NCI-H2029 treated with DMSO at 0.1 percent for 48 hours (cell line): Measurements from ENCODE around the gene PDK3.
A peak's percentile ranks its signal among the peaks of the same experiment; 100 is the strongest.

ENCODE experiments used
- DNase-seq: peaks from one replicate; lab custom pipeline; 2025; lab: John Stamatoyannopoulos, UW

PDK3 gene

DNA sequence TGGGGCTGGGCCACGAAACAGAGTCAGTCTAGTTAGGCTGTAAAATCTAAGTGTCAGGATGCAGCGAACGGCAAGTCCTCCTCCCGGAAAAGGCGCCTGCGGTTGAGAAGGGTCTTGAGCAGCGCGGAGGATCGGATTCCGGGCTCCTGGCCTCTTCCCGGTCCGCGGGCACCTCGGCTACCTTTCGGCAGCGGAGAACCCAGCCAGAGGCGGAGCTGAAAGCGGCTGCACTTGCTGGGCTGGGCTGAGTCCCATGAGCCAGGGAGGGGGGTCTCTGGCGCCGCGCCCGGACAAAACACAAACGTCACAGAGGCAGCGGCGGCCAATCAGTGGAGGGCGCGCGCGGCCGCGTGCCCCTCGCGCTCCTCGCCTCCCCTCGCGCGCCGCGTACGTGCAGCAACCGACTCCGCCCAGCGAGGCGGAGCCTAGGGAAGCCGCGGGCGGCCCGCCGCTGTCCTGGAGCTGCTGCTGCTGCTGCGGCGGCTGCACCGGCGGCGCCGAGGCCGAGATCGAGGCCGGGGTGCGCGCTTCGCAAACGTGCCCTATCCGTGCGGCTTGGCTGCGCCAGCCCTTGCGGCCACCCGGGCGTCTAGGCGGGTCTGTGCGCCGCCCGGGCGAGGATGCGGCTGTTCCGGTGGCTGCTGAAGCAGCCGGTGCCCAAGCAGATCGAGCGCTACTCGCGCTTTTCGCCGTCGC, at the start of gene PDK3:
TSS of gene PDK3 (plus strand) at position 451 of the 696 bp plus-strand sequence. CDS start at position 621, 170 bp downstream.
- peak; percentile 40 for DNase-seq

DNA sequence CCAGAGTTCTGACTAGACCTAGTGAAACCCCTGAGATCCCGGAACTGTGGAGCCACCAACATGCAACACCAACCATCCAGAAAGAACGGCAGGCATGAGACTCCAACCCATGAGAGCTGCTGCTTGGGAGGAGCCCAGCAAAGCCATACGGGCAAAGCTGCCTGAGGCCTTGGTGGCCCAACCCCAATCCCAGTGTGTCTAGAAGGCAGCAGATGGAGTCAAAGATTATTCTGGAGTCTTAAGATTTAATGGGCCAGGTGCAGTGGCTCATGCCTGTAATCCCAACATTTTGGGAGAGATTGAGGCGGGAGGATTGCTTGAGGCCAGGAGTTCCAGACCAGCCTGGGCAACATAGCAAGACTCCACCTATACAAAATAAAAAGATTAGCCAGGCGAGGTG, 49.2 kb upstream of the PDK3 start:
- no peak for DNase-seq

DNA sequence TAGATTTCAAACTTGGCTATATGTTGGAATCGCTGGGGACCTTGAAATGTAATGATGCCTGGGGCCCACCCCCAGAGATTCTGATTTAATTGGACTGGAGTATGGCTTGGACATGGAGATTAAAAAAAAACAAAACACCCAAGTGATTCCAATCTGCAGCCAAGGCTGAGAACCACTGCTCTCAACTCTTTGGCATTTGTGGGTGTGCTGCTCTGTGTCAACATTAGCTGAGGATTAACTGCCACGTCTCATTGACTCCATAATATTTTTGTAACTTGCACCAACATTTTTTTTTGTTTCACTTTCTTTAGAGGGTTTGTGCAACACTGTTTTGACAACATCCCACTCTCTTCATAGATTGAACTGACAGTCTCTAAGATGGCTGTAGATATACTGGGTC, 41.1 kb upstream of the PDK3 start:
- no peak for DNase-seq

DNA sequence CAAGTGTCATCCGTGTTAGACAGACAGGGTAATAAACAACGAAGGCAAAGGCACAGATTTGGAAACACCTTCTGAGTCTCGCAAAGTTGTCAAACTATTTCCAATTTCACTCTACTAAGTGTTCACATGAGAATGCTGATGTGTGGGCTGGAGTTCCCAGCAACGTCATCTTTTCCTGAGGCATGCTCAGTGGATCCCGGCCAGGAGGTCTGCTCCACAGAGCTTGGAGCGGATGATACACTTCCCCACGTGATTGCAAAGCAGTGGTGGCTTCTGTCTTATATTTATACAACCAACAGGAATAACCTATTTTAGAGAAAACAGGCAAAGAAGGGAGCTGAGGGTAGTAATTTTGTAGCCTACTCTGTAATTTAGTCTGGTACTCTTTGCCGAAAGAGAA, 40.1 kb upstream of the PDK3 start:
- no peak for DNase-seq

DNA sequence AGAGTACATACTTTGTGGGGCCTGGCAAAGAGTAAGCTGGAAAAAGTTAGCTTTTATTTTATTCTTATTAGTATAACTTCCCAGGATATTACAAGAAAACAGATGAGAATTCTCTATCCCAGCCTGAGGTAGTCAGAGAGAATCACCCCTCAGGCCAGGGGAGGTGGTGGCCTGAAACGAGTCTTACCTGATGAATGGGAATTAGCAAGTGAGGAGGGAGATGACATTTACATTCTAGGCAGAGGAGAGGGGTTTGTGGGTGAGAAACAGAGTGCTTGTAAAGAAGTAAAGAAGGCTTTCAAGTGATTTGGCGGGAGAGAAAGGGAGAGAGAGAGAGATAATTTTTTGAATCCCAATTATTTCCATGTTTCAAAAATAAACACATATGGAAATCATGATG, 39.3 kb upstream of the PDK3 start:
- DNase-seq, result no peak

DNA sequence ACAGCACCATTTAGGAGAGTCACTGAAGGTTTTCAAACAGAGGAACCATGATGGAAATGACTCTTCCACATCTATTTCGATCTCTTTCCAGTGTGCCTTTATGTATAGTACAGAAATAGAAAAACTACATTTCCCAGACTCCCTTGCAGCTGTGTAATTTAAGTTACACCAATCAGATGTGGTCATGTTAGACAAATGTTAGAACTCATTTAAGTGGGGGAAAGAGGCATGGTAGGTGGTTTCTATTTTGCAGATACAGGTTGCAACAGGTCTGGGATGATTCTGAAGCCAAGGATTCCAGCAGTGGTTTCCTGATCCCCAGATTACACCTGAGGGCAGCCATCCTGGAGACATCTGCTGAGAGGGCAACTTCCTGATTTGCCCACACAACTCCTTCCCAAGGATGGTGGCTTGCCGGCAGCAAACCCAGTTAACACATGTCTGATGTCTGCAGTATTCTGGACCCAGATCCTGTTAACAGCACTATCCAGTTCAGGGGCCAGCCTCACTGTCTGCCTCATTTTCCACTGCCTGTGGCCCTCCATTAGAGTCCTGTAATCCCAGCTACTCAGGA, 38.7 kb upstream of the PDK3 start:
- no peak for DNase-seq

DNA sequence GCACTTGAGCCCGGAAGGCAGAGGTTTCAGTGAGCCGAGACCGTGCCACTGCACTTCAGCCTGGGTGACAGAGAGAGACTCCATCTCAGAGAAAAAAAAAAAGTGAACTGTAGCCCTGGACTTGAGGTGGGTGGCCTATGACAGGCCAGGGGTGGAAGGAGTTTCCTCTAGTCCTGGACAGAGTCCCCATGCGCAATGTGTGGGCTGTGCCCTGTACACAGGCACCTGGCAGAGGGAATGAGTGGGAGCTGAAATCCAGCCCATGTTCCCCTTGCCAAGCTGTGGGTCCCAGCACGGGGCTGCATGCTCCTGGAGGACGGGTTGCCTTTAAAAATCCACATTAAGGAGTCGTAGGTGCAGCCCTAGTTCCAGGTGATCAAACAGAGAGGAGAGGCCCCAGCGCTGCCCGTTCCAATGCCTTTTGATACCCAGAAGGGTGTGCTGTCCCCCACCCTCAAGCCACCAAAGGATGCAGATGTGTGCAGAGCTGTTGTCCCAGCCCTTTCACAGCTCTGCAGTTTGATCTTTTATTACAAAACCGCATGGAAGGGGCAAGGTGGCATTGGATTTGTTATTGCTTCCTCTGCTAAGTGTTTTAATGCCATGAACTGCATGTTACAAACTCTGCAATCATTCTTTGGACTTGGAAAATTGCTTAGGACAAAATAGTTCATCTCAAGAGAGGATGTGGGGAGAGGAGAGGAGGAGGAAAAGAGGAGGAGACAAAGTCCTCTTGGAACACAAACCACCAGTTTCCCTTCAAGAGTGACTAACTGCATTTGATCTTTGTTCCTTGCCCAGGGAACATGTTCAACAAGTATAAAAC, 38.0 kb upstream of the PDK3 start:
- DNase-seq, result no peak

DNA sequence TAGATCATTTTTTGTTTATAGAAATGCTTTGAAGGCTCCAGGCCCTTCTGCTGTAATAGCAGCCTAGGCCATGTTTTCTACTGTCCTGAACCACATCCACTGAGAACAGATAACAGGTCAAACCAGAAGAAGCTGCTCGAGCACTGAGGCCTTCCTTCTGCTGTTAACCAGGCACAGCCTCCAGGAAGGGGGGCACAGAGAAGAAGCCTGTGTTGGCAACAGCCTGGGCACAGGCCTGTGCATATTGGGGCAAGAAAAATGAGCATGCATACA, 37.4 kb upstream of the PDK3 start:
- no peak for DNase-seq

DNA sequence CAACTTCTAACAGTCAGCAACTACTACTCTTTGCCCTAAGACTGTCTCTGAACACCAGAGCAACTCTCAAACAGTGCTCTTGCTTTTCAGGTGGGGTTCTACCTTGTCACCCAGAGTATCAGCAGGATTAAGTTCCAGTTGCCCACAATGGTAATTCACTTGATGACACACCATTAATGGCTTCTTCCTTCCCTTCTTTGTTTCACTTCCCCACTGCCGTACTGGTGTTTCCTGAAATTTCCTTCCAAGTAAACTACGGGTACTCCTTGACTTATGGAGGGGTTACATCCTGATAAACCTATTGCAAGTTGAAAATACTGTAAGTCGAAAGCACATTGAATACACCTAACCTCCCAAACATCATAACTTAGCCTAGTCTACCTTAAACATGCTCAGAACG, 36.6 kb upstream of the PDK3 start:
- DNase-seq, result no peak

DNA sequence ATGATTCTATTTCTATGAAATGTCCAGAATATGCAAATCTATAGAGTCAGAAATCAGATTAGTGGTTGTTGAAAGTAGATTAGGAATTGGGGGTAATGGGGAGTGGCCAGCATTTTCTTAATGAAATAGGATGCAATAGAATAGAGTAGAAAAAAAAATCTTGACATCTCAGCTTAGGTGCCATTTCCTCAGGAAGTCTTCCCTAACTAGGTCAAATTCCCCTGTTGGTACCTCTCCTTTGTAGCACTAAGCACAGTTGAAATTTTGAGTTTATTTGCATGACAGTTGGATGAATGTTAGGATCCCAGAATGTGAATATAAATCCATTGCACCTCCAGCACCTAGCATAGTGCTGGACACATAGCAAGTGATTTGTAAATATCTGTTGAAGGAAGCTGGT, 30.0 kb upstream of the PDK3 start:
- DNase-seq, result no peak

DNA sequence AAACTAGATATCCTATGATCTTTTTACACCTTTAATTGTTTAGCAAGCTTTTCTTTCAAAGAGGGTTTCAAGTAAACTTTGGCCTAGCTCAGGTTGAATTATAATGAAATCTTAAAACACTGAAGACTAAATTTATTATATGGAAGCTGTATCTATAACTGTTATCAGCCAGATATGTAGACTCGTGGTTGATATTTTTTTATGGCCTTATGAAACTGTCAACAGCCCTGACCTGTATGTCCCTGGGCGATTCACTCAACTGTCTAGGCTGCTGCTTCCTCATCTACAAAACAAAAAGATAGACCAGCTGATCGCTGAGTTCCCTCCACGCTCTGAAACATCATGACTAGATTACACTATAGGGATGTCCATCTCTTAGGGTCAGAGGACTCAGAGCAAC, 21.2 kb upstream of the PDK3 start:
- DNase-seq, result no peak

DNA sequence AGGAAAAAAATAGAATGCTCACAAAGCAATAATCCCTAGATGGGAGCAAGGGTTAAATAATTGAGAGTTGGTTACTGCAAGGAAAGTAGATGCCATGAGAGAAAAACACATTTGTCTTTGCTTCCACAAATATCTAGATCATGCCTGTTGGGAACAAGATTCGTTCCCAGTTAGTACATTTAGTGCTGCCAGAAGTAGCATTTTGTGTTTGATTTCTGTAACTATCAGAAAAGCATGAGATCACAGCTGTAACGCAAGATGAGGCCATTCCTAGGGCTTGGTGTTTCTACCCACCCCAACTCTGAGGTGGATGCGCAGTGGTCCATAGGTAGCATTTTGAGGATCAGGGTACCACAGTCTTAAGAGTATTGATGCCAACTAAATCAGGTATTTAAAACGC, 20.4 kb upstream of the PDK3 start:
- no peak for DNase-seq

DNA sequence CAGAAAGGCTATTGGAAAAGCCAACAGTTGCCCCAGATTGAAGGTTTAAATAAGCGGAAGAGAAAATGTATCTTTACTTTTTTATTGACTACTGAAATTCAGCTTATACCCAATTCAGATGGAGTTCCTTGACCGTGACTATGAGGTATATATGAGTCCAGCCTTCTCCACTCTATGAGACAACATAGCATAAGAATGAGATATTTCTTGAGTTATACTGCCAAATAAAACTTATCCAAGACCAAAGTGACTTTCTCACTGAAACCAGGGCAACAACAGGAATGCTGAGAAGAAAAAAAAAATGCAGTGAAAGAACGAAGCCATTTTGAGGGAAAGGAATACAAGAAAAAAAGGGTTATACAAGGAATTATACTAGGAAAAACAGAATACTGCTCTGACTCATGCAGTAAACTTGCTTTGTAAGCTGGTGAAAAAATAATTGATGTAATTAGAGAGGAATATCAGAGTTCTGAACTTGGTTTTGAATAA, 16.3 kb upstream of the PDK3 start:
- no peak for DNase-seq

DNA sequence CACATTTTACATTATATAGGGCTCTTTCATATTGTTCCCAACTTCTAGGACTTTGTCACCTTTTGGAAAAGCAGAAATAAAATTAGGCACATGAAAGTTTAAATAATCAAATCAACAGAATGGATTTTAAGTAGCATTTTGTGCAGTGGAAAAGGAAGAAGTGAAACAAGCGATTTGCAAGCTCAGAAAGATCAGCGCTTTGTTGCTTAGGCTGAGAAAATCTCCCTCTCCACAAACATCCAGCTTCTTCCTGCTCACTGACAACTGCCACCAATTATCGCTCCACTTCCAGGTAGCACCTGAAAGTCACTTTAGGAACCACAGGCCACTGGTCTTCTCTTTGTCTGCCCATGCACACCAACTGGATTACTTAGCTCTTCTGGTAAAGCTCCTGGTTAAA, 2.0 kb upstream of the PDK3 start:
- no peak for DNase-seq

DNA sequence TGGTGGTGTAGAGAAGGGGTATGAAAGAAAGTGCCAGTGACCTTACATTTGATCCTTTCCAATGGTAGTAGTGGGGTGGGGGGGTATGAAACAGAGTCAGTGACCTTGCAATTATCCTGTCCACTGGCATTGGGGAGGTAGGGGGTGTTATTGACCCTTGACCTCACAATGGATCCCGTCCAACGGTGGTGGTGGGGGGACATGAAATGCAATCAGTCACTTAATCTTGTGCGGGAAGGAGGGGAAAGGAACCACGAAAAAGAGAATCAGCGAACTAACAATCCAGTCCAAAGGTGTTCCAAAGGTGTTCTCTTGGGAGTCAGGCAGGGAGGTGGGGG, 619 bp upstream of the PDK3 start:
- DNase-seq, result no peak

DNA sequence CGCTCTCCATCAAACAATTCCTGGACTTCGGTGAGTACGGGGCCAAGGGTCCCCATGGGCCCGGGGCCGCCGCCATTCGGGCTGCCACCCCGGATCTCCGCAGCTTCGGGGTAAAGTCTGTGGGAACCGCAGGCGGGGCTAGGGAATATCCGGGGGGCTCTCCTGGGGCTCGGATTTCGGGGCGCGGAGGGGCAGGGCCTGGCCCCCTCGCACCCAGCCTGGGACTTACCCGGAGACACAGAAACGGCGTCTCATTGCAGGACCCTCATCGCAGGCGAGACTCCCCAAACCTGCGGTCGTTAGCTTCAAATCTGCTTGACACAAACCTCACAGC, 413 bp downstream of the PDK3 start:
- no peak for DNase-seq

DNA sequence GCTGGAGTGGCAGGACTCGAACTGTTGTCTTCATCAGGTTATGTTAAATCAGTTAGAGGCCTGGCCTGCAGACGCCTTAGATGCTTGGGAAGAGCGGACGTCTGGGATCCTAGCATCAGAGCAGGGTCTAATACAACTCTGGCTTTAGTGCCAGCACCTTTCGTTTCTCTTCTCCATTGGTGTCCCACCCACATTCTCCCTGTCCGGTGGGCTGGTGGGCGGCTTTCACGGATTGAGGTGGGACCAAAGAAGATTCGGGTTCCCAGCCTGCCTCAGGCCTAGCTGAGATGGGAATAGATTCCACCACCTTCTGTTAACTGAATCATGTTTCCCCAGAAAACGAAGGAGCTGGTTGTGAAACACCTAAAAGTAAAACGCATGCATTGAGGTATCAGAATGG, 939 bp downstream of the PDK3 start:
- DNase-seq, result no peak

DNA sequence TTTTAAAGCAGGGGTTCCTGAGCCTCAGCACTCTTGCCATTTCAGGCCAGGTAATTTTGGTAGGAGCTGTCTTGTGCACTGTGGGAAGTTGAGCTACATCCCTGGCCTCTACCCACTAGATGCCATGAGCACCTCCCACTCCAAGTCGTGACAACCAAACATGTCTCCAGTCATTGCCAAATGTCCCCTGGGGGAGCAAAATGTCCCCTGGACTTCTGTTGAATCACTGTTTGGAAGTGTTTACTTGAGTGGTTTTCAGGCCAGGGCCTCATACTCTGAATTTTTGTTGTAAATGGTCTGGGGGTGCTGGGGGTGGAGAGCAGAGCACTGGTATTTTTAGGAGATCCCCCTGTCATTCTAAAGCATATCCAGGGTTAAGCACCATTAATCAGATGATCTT, 3.2 kb downstream of the PDK3 start:
- no peak for DNase-seq

DNA sequence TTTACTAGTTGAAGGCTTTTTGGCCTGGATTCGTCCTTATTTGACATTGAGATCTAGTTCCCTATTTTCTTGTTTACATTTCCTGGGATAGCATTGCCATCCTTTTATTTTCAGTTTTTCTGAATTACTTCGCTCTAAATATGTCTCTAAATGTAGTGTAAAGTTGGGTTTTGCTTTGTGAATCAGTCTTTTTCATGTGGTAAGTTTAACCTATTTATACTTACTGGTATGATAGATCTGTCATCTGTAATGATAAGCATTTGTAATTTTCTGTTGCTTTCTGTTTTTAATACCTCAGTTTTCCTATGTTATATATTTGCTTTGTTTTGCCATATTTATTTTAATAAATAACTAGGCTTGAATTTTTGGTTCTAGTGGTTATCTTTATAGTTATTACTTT, 6.7 kb downstream of the PDK3 start:
- DNase-seq, result no peak

DNA sequence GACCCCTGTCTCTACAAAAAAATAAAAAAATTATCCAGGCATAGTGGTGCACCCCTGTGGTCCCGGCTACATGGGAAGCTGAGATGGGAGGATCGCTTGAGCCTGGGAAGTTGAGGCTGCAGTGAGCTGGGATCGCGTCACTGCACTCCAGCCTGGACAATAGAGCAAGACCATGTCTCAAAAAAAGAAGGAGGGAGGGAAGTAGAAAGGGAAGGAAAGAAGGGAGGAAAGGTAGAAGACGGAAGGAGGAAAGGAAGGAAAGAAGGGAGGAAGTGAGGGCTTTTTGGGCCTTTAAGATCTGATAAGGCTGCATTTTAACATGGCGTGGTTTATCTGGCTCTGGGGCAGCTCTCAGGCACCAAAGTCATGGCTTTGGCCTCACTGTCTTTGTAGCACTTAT, 10.4 kb downstream of the PDK3 start:
- no peak for DNase-seq

DNA sequence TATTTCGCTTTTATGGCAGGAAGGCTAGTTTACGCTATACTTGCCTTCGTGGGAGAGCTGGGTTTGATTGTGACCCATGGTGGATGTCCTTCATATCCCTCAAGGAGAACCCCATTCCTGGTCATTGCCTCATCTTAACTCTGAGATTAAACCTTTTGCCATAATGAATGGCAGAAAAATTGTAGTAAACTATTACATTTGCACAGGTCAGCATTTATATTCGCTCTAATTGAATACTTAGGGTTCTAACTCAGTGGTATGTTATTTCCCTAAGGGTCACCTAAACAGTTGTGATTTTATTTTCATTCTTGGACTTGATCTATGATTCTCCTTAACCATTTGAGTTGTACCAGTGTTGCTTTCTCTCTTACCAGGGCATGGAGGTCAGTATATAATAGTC, 13.4 kb downstream of the PDK3 start:
- DNase-seq, result no peak

DNA sequence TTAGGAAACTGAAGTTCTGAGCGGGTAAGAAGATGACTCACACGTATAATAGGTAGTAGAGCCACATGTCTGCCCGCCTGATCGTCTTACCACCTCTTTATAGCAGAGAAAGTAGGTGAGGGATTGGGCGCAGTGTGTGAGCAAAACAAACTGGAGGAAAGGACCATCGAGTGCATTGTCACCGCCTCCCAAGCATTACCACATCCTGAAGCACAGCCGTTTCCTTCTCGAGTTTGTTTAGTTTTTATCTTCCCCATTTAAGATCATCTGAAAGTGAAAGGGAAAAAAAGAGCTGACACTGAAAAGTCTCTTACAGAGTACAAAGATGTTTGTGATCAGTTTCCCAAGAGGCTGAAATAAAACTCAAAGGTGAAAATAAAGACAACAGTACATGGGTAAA, 14.8 kb downstream of the PDK3 start:
- DNase-seq, result peak; percentile 77

DNA sequence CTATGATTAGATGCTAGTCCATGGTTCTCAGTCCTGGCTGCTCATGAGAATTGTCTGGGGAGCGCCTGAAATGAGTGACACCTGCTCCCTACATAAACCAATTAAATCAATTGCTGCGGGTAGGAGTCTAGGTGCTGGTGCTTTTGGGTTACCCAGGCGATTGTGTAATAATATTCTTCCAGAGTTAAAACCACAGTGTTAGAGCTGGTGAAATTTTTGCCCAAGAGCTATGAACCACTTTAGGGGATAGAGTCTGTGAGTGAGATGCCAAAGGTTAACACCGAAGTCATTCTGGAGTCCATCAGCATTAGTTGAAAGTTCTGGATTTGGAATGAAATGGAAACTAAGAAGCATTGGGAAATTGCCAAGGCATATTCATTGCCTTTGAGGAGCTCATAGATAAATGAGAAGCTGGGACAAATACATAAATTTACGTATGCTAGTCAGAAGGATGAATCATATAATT, 15.3 kb downstream of the PDK3 start:
- DNase-seq, result no peak
